ENCODE measurements around the gene CD177.
"Not testable (repeated sequence)": the region's sequence is repeated elsewhere in the genome, so short reads cannot be mapped to it uniquely, and the experiment has no call there.

Gene CD177

GRCh38 chr19:43336508-43336907, 17.0 kb upstream of the CD177 start:
- DNase-seq: not testable (repeated sequence)

- DNase-seq: no peak
Measured at GRCh38 chr19:43337737-43338136, 15.7 kb upstream of the CD177 start.

GRCh38 chr19:43338530-43338929, 15.0 kb upstream of the CD177 start:
- DNase-seq: no peak

GRCh38 chr19:43339243-43339930, 14.1 kb upstream of the CD177 start:
- DNase-seq: not testable (repeated sequence)

- DNase-seq: not testable (repeated sequence)
Measured at GRCh38 chr19:43340101-43340500, 13.4 kb upstream of the CD177 start.

- DNase-seq: not testable (repeated sequence)
Measured at GRCh38 chr19:43341098-43341497, 12.4 kb upstream of the CD177 start.

- DNase-seq: not testable (repeated sequence)
Measured at GRCh38 chr19:43342104-43342503, 11.4 kb upstream of the CD177 start.

- DNase-seq: not testable (repeated sequence)
Measured at GRCh38 chr19:43344347-43344925, 9.1 kb upstream of the CD177 start.

GRCh38 chr19:43349813-43350212, 3.7 kb upstream of the CD177 start:
- not testable (repeated sequence) for DNase-seq

GRCh38 chr19:43351998-43352746, 1.3 kb upstream of the CD177 start:
- DNase-seq: no peak

GRCh38 chr19:43354305-43354627, 780 bp downstream of the CD177 start:
- no peak for DNase-seq

- DNase-seq: not testable (repeated sequence)
Measured at GRCh38 chr19:43356749-43357148, 3.3 kb downstream of the CD177 start.

- no peak for DNase-seq
Measured at GRCh38 chr19:43362179-43362578, 8.7 kb downstream of the CD177 start.

GRCh38 chr19:43362745-43363144, 9.3 kb downstream of the CD177 start:
- no peak for DNase-seq

- DNase-seq: not testable (repeated sequence)
Measured at GRCh38 chr19:43365677-43366076, 12.2 kb downstream of the CD177 start.

GRCh38 chr19:43367822-43368221, 14.3 kb downstream of the CD177 start:
- DNase-seq: no peak

GRCh38 chr19:43368897-43369296, 15.4 kb downstream of the CD177 start:
- DNase-seq: not testable (repeated sequence)

GRCh38 chr19:43371909-43372308, 18.4 kb downstream of the CD177 start:
- no peak for DNase-seq

- no peak for DNase-seq
Measured at GRCh38 chr19:43372462-43372861, 19.0 kb downstream of the CD177 start.

- DNase-seq: not testable (repeated sequence)
Measured at GRCh38 chr19:43377624-43378023, 24.1 kb downstream of the CD177 start.

GRCh38 chr19:43380008-43380407, 26.5 kb downstream of the CD177 start:
- DNase-seq: no peak

- DNase-seq: no peak
Measured at GRCh38 chr19:43380771-43381386, 27.4 kb downstream of the CD177 start.

GRCh38 chr19:43382586-43383216, 29.2 kb downstream of the CD177 start:
- DNase-seq: not testable (repeated sequence)
